GM12864 (cell line): ENCODE data around the gene EPHA5.

Experiments
- DNase-seq: peaks from one replicate; pipeline ENCODE4 v3.0.0-alpha.2; 2011; ENCODE audit warnings: low read depth
- H3K4me3 ChIP-seq: 2 replicates; pipeline ENCODE4 v1.5.1; 2011; ENCODE audit warnings: mild to moderate bottlenecking, low read depth, low read length, control low read depth
- CTCF ChIP-seq: IDR thresholded peaks from 2 replicates; pipeline ENCODE4 v1.5.1; 2011; ENCODE audit warnings: low read depth, mild to moderate bottlenecking, moderate library complexity, low read length, control low read depth, inconsistent platforms; ENCODE audit errors: missing control alignments

The EPHA5 gene

GRCh38 chr4:65635051-65635821, 35.1 kb downstream of the EPHA5 start:
- no peak for DNase-seq
- H3K4me3 ChIP-seq, result no peak overlapping the region
- TF ChIP-seq CTCF, result no peak

- DNase-seq, result no peak
- no peak overlapping the region for H3K4me3 ChIP-seq
- no peak for TF ChIP-seq CTCF
Observed at GRCh38 chr4:65624651-65625050, 45.6 kb downstream of the EPHA5 start.

GRCh38 chr4:65623506-65623905, 46.8 kb downstream of the EPHA5 start:
- DNase-seq, result no peak
- no peak overlapping the region for H3K4me3 ChIP-seq
- no peak for TF ChIP-seq CTCF

- H3K4me3 ChIP-seq, result no peak overlapping the region
- DNase-seq, result no peak
- TF ChIP-seq CTCF, result no peak
Observed at GRCh38 chr4:65617416-65617815, 52.9 kb downstream of the EPHA5 start.

- TF ChIP-seq CTCF, result no peak
Observed at GRCh38 chr4:65604515-65604914, 65.8 kb downstream of the EPHA5 start.

GRCh38 chr4:65600656-65601055, 69.6 kb downstream of the EPHA5 start:
- H3K4me3 ChIP-seq, result no peak overlapping the region
- DNase-seq, result no peak
- TF ChIP-seq CTCF, result no peak

More at GRCh38 chr4:65604515-65604914, 65.8 kb downstream of the EPHA5 start:
- DNase-seq, result no peak
- H3K4me3 ChIP-seq, result no peak overlapping the region

GRCh38 chr4:65599340-65599739, 70.9 kb downstream of the EPHA5 start:
- no peak for DNase-seq
- H3K4me3 ChIP-seq, result no peak overlapping the region
- TF ChIP-seq CTCF, result no peak
